HCT116 (cell line): ENCODE results near the gene OR13J1. TPM values are rescaled to one million over a fixed set of nuclear protein-coding genes. Genes with fewer than 3 reads are reported as not detected.
A peak's percentile ranks its signal among the peaks of the same experiment; 100 is the strongest.

Source experiments
- ATAC-seq: fragments of 200-7000 bp; cut with Tn5 transposase; 2 replicates; pipeline ENCODE4 v1.9.1; 2020; ENCODE audit warnings: mild to moderate bottlenecking, moderate library complexity
- BruUV-seq: library from RNA; stranded (reverse); fragments of 400-500 nt; replicated peaks from 2 replicates; lab custom pipeline; 2021; lab: Mats Ljungman, UMichigan
- CTCF ChIA-PET: fragments of 300-600 bp; sonication (Branson Sonifier 250); formaldehyde crosslinking; loops from one replicate; lab custom pipeline; 2021; ENCODE audit warnings: antibody characterized with exemption; lab: Charles Lee
- POLR2A ChIA-PET: fragments of 300-600, 350-600 bp; sonication (Branson Sonifier 250); formaldehyde crosslinking; loops from one replicate; lab custom pipeline; 2021; ENCODE audit warnings: antibody characterized with exemption; lab: Charles Lee
- RAD21 ChIA-PET, 2 experiments: fragments of 300-600 bp; sonication (Branson Sonifier 250); formaldehyde crosslinking; loops; one replicate each; lab custom pipeline; 2023; ENCODE audit warnings: low total read pairs in 2 of 2; ENCODE audit not compliant: uncharacterized antibody in 2 of 2, unreplicated experiment in 2 of 2, low non-redundant PET in 1 of 2; lab: Charles Lee
- DNase-seq: peaks from one replicate; pipeline ENCODE4 v3.0.0-alpha.2; 2010; ENCODE audit warnings: low read depth, low spot score
- H2AFZ ChIP-seq: fragments of 200-600 bp; shearing (Covaris generic), sonication (generic); 2 replicates; pipeline ENCODE4 v1.6.1; 2017; ENCODE audit warnings: low read depth, mixed run types, mixed read lengths, antibody characterized with exemption, low read length; ENCODE audit not compliant: poor library complexity, severe bottlenecking
- H3K27ac ChIP-seq: 2 replicates; pipeline ENCODE4 v1.5.1; 2012; ENCODE audit warnings: low read depth, low read length
- H3K27me3 ChIP-seq: fragments of 200-600 bp; sonication (generic); 2 replicates; pipeline ENCODE4 v1.6.1; 2016; ENCODE audit warnings: mixed run types, low read length, mixed read lengths; ENCODE audit not compliant: insufficient read depth
- H3K36me3 ChIP-seq, 2 experiments: fragments of 200-500 bp in 1 of 2; fragments of 200-600 bp in 1 of 2; sonication (Bioruptor generic) in 1 of 2; sonication (generic) in 1 of 2; 2 replicates each; pipeline versions ENCODE4 v1.5.1 to v1.6.1; 2014 to 2016; ENCODE audit warnings: low read length in 2 of 2, inconsistent platforms in 1 of 2, mixed read lengths in 1 of 2, mixed run types in 1 of 2; ENCODE audit not compliant: insufficient read depth in 2 of 2, control insufficient read depth in 1 of 2
- H3K4me1 ChIP-seq, 2 experiments: fragments of 200-600 bp in 1 of 2; sonication (generic) in 1 of 2; 2 replicates each; pipeline versions ENCODE4 v1.5.1 to v1.6.1; 2012 to 2017; ENCODE audit warnings: low read length in 2 of 2, inconsistent platforms in 1 of 2, mild to moderate bottlenecking in 1 of 2, mixed read lengths in 1 of 2, mixed run types in 1 of 2, moderate library complexity in 1 of 2; ENCODE audit not compliant: insufficient read depth in 2 of 2, control insufficient read depth in 1 of 2
- H3K4me2 ChIP-seq: fragments of 200-600 bp; sonication (generic); 2 replicates; pipeline ENCODE4 v1.6.1; 2017; ENCODE audit warnings: mixed run types, low read length, mixed read lengths
- H3K4me3 ChIP-seq, 2 experiments: fragments of 200-600 bp in 1 of 2; sonication (generic) in 1 of 2; replicated peaks in 1 of 2; 2 replicates each; pipeline ENCODE4 v1.5.1; 2011 to 2016; ENCODE audit warnings: low read length in 2 of 2, control low read depth in 1 of 2, low read depth in 1 of 2, mild to moderate bottlenecking in 1 of 2, mixed read lengths in 1 of 2, mixed run types in 1 of 2
- H3K79me2 ChIP-seq: fragments of 200-600 bp; sonication (generic); 2 replicates; pipeline ENCODE4 v1.6.1; 2017; ENCODE audit warnings: mild to moderate bottlenecking, mixed run types, low read length, moderate library complexity, mixed read lengths; ENCODE audit not compliant: insufficient read depth
- H3K9ac ChIP-seq: fragments of 200-600 bp; sonication (generic); 2 replicates; pipeline ENCODE4 v1.6.1; 2016; ENCODE audit warnings: low read length, mixed read lengths
- H3K9me2 ChIP-seq: fragments of 200-600 bp; sonication (generic), shearing (Covaris generic); 2 replicates; pipeline ENCODE4 v1.6.1; 2017; ENCODE audit warnings: mixed run types, mild to moderate bottlenecking, moderate library complexity; ENCODE audit not compliant: insufficient read depth
- H3K9me3 ChIP-seq, 2 experiments: fragments of 200-500 bp in 1 of 2; fragments of 200-600 bp in 1 of 2; sonication (Bioruptor generic) in 1 of 2; sonication (generic) in 1 of 2; 2 replicates each; pipeline ENCODE4 v1.6.1; 2014 to 2017; ENCODE audit warnings: low read length in 2 of 2, mixed read lengths in 2 of 2, inconsistent platforms in 1 of 2, low read depth in 1 of 2, mild to moderate bottlenecking in 1 of 2, mixed run types in 1 of 2, moderate library complexity in 1 of 2; ENCODE audit not compliant: control insufficient read depth in 1 of 2, insufficient read depth in 1 of 2
- H4K20me1 ChIP-seq: fragments of 200-600 bp; sonication (generic), shearing (Covaris generic); 2 replicates; pipeline ENCODE4 v1.6.1; 2017; ENCODE audit warnings: mixed run types, mild to moderate bottlenecking, moderate library complexity; ENCODE audit not compliant: insufficient read depth
- CTCF ChIP-seq, 3 experiments: fragments of 200-600 bp in 1 of 3; sonication (generic) in 1 of 3; IDR thresholded peaks in 2 of 3; conservative IDR thresholded peaks in 1 of 3; 2 replicates each; pipeline ENCODE4 v1.5.1; 2012 to 2017; ENCODE audit warnings: low read depth in 2 of 3, low read length in 2 of 3, antibody characterized with exemption in 1 of 3, borderline replicate concordance in 1 of 3, control low read depth in 1 of 3, mild to moderate bottlenecking in 1 of 3, mixed read lengths in 1 of 3, mixed run types in 1 of 3, moderate library complexity in 1 of 3; ENCODE audit not compliant: insufficient read depth in 1 of 3
- MAX ChIP-seq: IDR thresholded peaks from 2 replicates; pipeline ENCODE4 v1.6.1; 2012
- POLR2A ChIP-seq: IDR thresholded peaks from 2 replicates; pipeline ENCODE4 v1.7.0; 2011; ENCODE audit warnings: borderline replicate concordance; ENCODE audit not compliant: insufficient read depth, insufficient read length; ENCODE audit errors: extremely low read depth
- RAD21 ChIP-seq: IDR thresholded peaks from 2 replicates; pipeline ENCODE4 v1.6.1; 2012; ENCODE audit warnings: low read depth, mild to moderate bottlenecking
- SP1 ChIP-seq: IDR thresholded peaks from 2 replicates; pipeline ENCODE4 v1.6.1; 2012; ENCODE audit warnings: low read depth
- ZBTB33 ChIP-seq: IDR thresholded peaks from 2 replicates; pipeline ENCODE4 v1.6.1; 2011; ENCODE audit warnings: mild to moderate bottlenecking, low read length, moderate library complexity; ENCODE audit not compliant: insufficient replicate concordance; ENCODE audit errors: extremely low read depth
- intact Hi-C: fragments of 100-400 bp; cut with micrococcal nuclease; formaldehyde crosslinking; loops from 2 replicates; pipeline ENCODE4 v1.10.0; 2022
- total RNA-seq: library from RNA; stranded (reverse); gene quantifications from one replicate; pipeline ENCODE4 v1.2.1, GENCODE V29; 2021; ENCODE audit not compliant: unreplicated experiment

Gene OR13J1
- total RNA-seq, 1 experiment from 2014 or later: not detected

DNA sequence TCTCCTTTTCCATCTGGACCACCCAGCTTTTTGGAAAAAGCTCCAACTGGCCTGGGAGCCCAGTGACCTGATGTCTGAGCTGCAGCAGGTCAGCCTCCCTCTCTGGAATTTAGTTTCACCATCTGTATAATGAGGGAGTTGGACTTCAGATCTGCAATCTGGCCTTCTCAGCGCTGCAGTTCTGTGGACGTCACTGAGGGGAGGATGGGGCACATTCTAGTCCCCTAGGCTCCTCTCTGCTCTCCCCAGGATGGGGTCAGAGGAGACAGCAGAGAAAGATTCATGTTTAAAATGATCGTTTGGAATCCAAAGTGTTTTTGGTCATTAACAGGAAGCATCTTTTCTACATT is 10.2 kb downstream of the OR13J1 start:
- Histone ChIP-seq H2AFZ (no peak overlapping the region), H3K4me1 (no peaks in the 10 kb centered on the region), H3K4me3 (no peak overlapping the region), H3K4me2 (no peak overlapping the region), H3K36me3 (no peaks in the 10 kb centered on the region), H3K79me2 (no peaks in the 10 kb centered on the region), H4K20me1 (no peaks in the 10 kb centered on the region), H3K27me3 (peaks cover 3% of the 10 kb centered on the region; the same call in 1 of the 2 replicates), H3K9me3 (no peaks in the 10 kb centered on the region), H3K9ac (no peak overlapping the region), H3K27ac (no peak overlapping the region), H3K9me2 (no peaks in the 10 kb centered on the region)
- ATAC-seq: no peak
- TF ChIP-seq MAX (no peak), ZBTB33 (no peak)
- DNase-seq: no peak
- POLR2A ChIA-PET: no interaction called here
- RAD21 ChIA-PET: no interaction called here
- CTCF ChIA-PET: interaction anchor here (1.0 kb wide), 1 partner anchor 70 kb away, joined by 3 read pairs; no protein-coding TSS in a partner anchor
- no TSS peak for BruUV-seq
- intact Hi-C loops: no loop called here

DNA sequence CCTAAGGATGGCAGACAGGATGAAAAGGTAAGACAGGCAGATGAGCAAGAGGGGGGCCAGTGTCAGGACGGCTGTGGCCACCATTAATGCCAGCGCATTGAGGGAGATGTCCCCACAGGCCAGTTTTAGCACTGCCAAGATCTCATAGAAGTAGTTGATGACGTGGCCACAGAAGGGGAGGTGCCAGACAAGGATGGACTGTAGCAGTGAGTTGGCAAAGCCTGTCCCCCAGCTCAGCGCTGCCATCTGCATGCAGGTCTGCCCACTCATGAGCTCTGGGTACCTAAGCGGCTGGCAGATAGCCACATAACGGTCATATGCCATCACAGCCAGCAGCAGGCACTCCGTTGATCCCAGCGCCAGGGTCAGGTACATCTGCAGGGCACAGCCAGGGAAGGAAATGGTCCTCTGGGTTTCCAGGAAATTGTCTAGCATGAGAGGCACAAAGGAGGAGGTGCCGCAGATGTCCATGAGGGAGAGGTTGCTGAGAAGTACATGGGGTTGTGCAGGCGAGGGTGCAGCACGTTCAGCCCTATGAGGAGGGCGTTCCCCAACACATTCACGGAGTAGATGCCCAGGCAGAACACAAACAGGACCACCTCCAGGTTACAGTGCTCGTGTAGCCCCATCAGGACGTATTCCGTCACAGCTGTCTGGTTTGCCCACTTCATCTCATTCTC is 10.8 kb downstream of the OR13J1 start:
- no peak overlapping the region for H3K9ac ChIP-seq
- no peaks in the 10 kb centered on the region for H4K20me1 ChIP-seq
- H3K4me2 ChIP-seq: no peak overlapping the region
- no peak overlapping the region for H2AFZ ChIP-seq
- no peak for DNase-seq
- H3K27me3 ChIP-seq: peaks cover 3% of the 10 kb centered on the region; the same call in 1 of the 2 replicates
- TF ChIP-seq RAD21: peak; percentile 20; the same call in 1 of the 2 replicates
- TF ChIP-seq CTCF (IDR thresholded peaks at IDR 0.05 in 2 of 3, conservative IDR thresholded peaks at IDR 0.05 in 1 of 3; ENCODE audit: borderline replicate concordance in 1 of 3, insufficient read depth in 1 of 3, low read depth in 2 of 3, low read length in 2 of 3): 0 out of 6 replicates have a peak, but pooled peaks of 1 of the 3 experiments have one; percentile 6
- no peak for TF ChIP-seq POLR2A
- no peak for TF ChIP-seq SP1
- H3K9me3 ChIP-seq: no peaks in the 10 kb centered on the region
- H3K4me3 ChIP-seq: no peak overlapping the region
- BruUV-seq: no TSS peak
- ATAC-seq: peak; percentile 75
- no peak overlapping the region for H3K27ac ChIP-seq
- no peaks in the 10 kb centered on the region for H3K79me2 ChIP-seq
- no peaks in the 10 kb centered on the region for H3K4me1 ChIP-seq
- H3K9me2 ChIP-seq: no peaks in the 10 kb centered on the region
- ChIA-PET CTCF (interaction anchor here (1.0 kb wide), 1 partner anchor 69 kb away, joined by 3 read pairs; no protein-coding TSS in a partner anchor), RAD21 (no interaction called here), POLR2A (no interaction called here)
- H3K36me3 ChIP-seq: no peaks in the 10 kb centered on the region
- intact Hi-C loops: no loop called here
